Panc1 (cell line): ENCODE measurements around the gene ZKSCAN5. TPM values are rescaled to one million over a fixed set of nuclear protein-coding genes. Genes with fewer than 3 reads are reported as not detected.
A peak's percentile ranks its signal among the peaks of the same experiment; 100 is the strongest.

ENCODE experiments used
- ATAC-seq: fragments of 200-7000 bp; cut with Tn5 transposase; 2 replicates; pipeline ENCODE4 v1.9.1; 2020; ENCODE audit warnings: mild to moderate bottlenecking, moderate library complexity
- BruUV-seq: library from RNA; stranded (reverse); fragments of 400-500 nt; replicated peaks from 2 replicates; lab custom pipeline; 2021; lab: Mats Ljungman, UMichigan
- CTCF ChIA-PET: fragments of 300-600 bp; sonication (Branson Sonifier 250); formaldehyde crosslinking; loops from one replicate; lab custom pipeline; 2022; ENCODE audit warnings: antibody characterized with exemption; lab: Charles Lee
- POLR2A ChIA-PET: fragments of 300-600 bp; sonication (Branson Sonifier 250); formaldehyde crosslinking; loops from one replicate; lab custom pipeline; 2022; ENCODE audit warnings: antibody characterized with exemption; lab: Charles Lee
- DNase-seq: peaks from one replicate; pipeline ENCODE4 v3.0.0-alpha.2; 2010; ENCODE audit warnings: low read depth, low spot score
- H3K27ac ChIP-seq: 2 replicates; pipeline ENCODE4 v1.5.1; 2011; ENCODE audit warnings: mild to moderate bottlenecking, low read length, inconsistent platforms
- H3K27me3 ChIP-seq: fragments of 200-500 bp; sonication (Bioruptor generic); 2 replicates; pipeline ENCODE4 v1.6.0; 2014; ENCODE audit warnings: low read length, inconsistent platforms; ENCODE audit not compliant: control insufficient read depth, insufficient read depth
- H3K36me3 ChIP-seq: fragments of 200-500 bp; sonication (Bioruptor generic); 2 replicates; pipeline ENCODE4 v1.5.1; 2014; ENCODE audit warnings: inconsistent platforms, mild to moderate bottlenecking, low read length, moderate library complexity; ENCODE audit not compliant: control insufficient read depth, insufficient read depth
- H3K4me1 ChIP-seq: 2 replicates; pipeline ENCODE4 v1.5.1; 2011; ENCODE audit warnings: inconsistent platforms, mild to moderate bottlenecking, low read length, moderate library complexity; ENCODE audit not compliant: control insufficient read depth, insufficient read depth
- H3K4me3 ChIP-seq, 2 experiments: 2 replicates each; pipeline ENCODE4 v1.5.1; 2011 to 2012; ENCODE audit warnings: low read depth in 2 of 2, low read length in 2 of 2, mild to moderate bottlenecking in 2 of 2, inconsistent platforms in 1 of 2, moderate library complexity in 1 of 2
- H3K9me3 ChIP-seq: fragments of 200-500 bp; sonication (Bioruptor generic); 2 replicates; pipeline ENCODE4 v1.5.1; 2014; ENCODE audit warnings: low read depth, mild to moderate bottlenecking, inconsistent platforms, low read length, moderate library complexity; ENCODE audit not compliant: control insufficient read depth, insufficient read depth
- POLR2AphosphoS5 ChIP-seq: IDR thresholded peaks from 2 replicates; pipeline ENCODE4 v1.6.1; 2012; ENCODE audit warnings: mild to moderate bottlenecking, low read depth, low read length, moderate library complexity
- REST ChIP-seq, 2 experiments: IDR thresholded peaks; 2 replicates each; pipeline ENCODE4 v1.6.1; 2011 to 2012; ENCODE audit warnings: low read depth in 2 of 2, control low read depth in 1 of 2, low read length in 1 of 2, mild to moderate bottlenecking in 1 of 2, moderate library complexity in 1 of 2; ENCODE audit not compliant: insufficient read depth in 1 of 2
- SIN3A ChIP-seq: IDR thresholded peaks from 2 replicates; pipeline ENCODE4 v1.6.1; 2012; ENCODE audit warnings: low read depth, mild to moderate bottlenecking, low read length, moderate library complexity, borderline replicate concordance; ENCODE audit not compliant: insufficient read depth
- TCF7L2 ChIP-seq: IDR thresholded peaks from 2 replicates; pipeline ENCODE4 v1.6.1; 2011; ENCODE audit warnings: mild to moderate bottlenecking, low read depth, low read length, inconsistent platforms
- in situ Hi-C: cut with HindIII; loops from 2 replicates; pipeline ENCODE4 v1.10.0; 2016; ENCODE audit warnings: low sequenced_read_pairs, low pct_unique_long_range_greater_than_20kb
- intact Hi-C: fragments of 100-400 bp; cut with micrococcal nuclease; formaldehyde crosslinking; loops from one replicate; pipeline ENCODE4 v1.10.0; 2022; ENCODE audit not compliant: unreplicated experiment
- total RNA-seq: library from RNA; stranded (reverse); gene quantifications from one replicate; pipeline ENCODE4 v1.2.1, GENCODE V29; 2021; ENCODE audit not compliant: unreplicated experiment
- TF ChIP-seq, protein P1 (sequence below): fragments of 450-650 bp; IDR thresholded peaks from 2 replicates; pipeline ENCODE4 v1.5.1; 2017; ENCODE audit warnings: mild to moderate bottlenecking

The ZKSCAN5 gene
- total RNA-seq, 1 experiment from 2014 or later = 17.5 TPM

DNA sequence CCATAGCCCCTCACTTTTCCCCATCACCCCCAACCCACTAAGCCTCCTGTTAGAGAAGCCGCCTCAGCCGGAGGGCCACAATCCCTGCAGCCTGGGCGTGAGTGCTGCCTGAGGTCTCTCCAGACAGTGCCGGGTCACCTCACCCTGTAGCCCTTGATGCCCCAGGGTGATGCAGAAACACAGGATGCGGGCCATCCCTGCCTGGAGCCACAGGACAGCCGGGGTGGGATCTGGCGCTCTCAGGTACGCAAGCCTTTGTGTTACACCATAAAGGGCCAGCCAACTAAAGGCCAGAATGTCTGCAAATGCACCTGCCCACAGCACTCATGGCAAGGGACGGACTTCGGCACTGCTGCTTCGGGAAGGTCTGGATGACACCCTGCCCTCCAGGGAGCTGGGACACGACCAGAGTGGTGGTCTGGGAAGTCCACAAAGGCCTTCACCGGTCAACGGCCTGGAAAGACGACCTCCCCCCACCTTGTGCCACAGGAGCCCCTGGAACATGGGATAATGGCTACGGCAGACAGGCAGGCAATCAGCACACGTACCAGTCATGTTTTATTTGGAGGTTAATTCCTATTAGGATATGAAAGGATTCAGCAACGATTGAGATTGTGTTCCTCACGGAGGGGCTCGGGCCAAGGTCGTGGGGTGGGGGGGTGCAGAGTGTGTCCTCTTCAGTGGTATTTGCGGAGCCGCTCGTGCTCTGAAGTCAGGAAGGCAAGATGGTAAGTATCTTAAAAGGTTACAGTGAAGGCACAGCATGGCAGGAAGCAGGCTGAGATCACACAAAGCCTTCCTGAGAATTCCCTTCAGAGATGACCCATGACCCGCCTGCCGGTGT lies 46.6 kb upstream of the ZKSCAN5 start:
- no peaks in the 10 kb centered on the region for H3K9me3 ChIP-seq
- ChIA-PET POLR2A (interaction anchor here (0.5 to 0.6 kb wide), 2 partner anchors 11 to 12 kb away, joined by 3 to 5 read pairs; no protein-coding TSS in a partner anchor), CTCF (no interaction called here)
- TF ChIP-seq POLR2AphosphoS5 = peak; percentile 49; the same call in 1 of the 2 replicates
- TF ChIP-seq, protein P1, sequence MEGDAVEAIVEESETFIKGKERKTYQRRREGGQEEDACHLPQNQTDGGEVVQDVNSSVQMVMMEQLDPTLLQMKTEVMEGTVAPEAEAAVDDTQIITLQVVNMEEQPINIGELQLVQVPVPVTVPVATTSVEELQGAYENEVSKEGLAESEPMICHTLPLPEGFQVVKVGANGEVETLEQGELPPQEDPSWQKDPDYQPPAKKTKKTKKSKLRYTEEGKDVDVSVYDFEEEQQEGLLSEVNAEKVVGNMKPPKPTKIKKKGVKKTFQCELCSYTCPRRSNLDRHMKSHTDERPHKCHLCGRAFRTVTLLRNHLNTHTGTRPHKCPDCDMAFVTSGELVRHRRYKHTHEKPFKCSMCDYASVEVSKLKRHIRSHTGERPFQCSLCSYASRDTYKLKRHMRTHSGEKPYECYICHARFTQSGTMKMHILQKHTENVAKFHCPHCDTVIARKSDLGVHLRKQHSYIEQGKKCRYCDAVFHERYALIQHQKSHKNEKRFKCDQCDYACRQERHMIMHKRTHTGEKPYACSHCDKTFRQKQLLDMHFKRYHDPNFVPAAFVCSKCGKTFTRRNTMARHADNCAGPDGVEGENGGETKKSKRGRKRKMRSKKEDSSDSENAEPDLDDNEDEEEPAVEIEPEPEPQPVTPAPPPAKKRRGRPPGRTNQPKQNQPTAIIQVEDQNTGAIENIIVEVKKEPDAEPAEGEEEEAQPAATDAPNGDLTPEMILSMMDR = no peak
- no peak for TF ChIP-seq SIN3A
- no peak overlapping the region for H3K27ac ChIP-seq
- H3K4me1 ChIP-seq = no peaks in the 10 kb centered on the region
- H3K36me3 ChIP-seq = peaks cover 12% of the 10 kb centered on the region
- H3K27me3 ChIP-seq = no peaks in the 10 kb centered on the region
- 0 out of 2 replicates have a peak, but pooled peaks have one; percentile 12 for ATAC-seq
- in situ Hi-C loops = no loop called here
- BruUV-seq = no TSS peak
- DNase-seq = no peak
- H3K4me3 ChIP-seq = no peak overlapping the region
- intact Hi-C loops = no loop called here

DNA sequence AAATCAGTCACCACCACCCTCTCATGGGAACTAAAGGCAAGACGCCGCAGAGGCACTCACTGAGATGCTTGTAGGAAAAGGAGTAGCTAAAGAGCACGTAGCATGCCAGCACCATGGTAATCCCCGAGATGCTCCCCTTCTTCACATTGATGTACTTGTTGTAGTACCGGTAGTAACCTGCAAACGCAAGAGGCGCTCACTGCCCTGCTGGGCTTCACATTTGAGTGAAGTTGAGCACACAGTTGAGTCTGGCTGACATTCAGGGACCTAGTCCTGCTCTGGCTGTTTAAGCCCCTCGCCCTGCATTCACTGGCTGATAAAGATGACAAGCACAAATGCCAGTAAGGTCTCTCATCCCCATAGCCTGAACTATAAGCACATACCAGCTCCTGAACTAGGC lies 45.4 kb upstream of the ZKSCAN5 start:
- no peak overlapping the region for H3K4me3 ChIP-seq
- H3K9me3 ChIP-seq = no peaks in the 10 kb centered on the region
- intact Hi-C loops = no loop called here
- ChIA-PET CTCF (no interaction called here), POLR2A (no interaction called here)
- TF ChIP-seq TCF7L2 (no peak), SIN3A (0 out of 2 replicates have a peak, but pooled peaks have one; percentile 20)
- TF ChIP-seq, protein P1 = no peak
- in situ Hi-C loops = no loop called here
- no peaks in the 10 kb centered on the region for H3K27me3 ChIP-seq
- ATAC-seq = 0 out of 2 replicates have a peak, but pooled peaks have one; percentile 32
- no peak for DNase-seq
- H3K4me1 ChIP-seq = no peaks in the 10 kb centered on the region
- H3K36me3 ChIP-seq = peaks cover 11% of the 10 kb centered on the region
- no TSS peak for BruUV-seq
- H3K27ac ChIP-seq = no peak overlapping the region

- TF ChIP-seq SIN3A = no peak
- TF ChIP-seq TCF7L2 = no peak
- TF ChIP-seq, protein P1 = no peak
- TF ChIP-seq POLR2AphosphoS5 = no peak
- no peak for TF ChIP-seq REST (IDR thresholded peaks at IDR 0.05; ENCODE audit: insufficient read depth in 1 of 2, low read depth in 2 of 2, low read length in 1 of 2)
- H3K4me3 ChIP-seq = no peak overlapping the region
- H3K4me1 ChIP-seq = no peaks in the 10 kb centered on the region
- no peak for DNase-seq
- no peaks in the 10 kb centered on the region for H3K9me3 ChIP-seq
- no peaks in the 10 kb centered on the region for H3K27me3 ChIP-seq
- H3K27ac ChIP-seq = no peak overlapping the region
- CTCF ChIA-PET = no interaction called here
- intact Hi-C loops (no loop called here), in situ Hi-C loops (no loop called here)
- BruUV-seq = no TSS peak
- peaks cover 8% of the 10 kb centered on the region for H3K36me3 ChIP-seq
- POLR2A ChIA-PET = no interaction called here
- no peak for ATAC-seq
Observed at GRCh38 chr7:99460651-99461050, 43.8 kb upstream of the ZKSCAN5 start.
